Measurements from ENCODE around the gene TBP.

The TBP gene

GRCh38 chr6:170555305-170555704 lies 1.1 kb downstream of the TBP start:
- Histone ChIP-seq H3K36me3 (replicated peaks in 1 of 2; ENCODE audit: control insufficient read depth in 2 of 2, insufficient read depth in 2 of 2, low read length in 2 of 2) (peaks cover 2 to 51% of the 10 kb centered on the region in 2 donors), H3K4me3 (ENCODE audit: low read length in 2 of 2) (peak overlapping the region in 1 of 2 donors; percentile 71), H3K79me1 (ENCODE audit: low read depth, low read length) (peaks cover 5% of the 10 kb centered on the region), H2AK5ac (ENCODE audit: low read depth, low read length) (no peak overlapping the region), H3K4me1 (ENCODE audit: control insufficient read depth in 2 of 2, insufficient read depth in 1 of 2, low read depth in 1 of 2, low read length in 2 of 2) (peaks cover 3 to 15% of the 10 kb centered on the region in 2 donors), H2BK12ac (ENCODE audit: low read length) (no peak overlapping the region), H3K9me3 (replicated peaks in 1 of 2; ENCODE audit: control insufficient read depth in 2 of 2, insufficient read depth in 1 of 2, low read depth in 1 of 2, low read length in 2 of 2) (no peaks in the 10 kb centered on the region), H3K23ac (ENCODE audit: low read depth, low read length, poor library complexity) (no peak overlapping the region), H3K4ac (ENCODE audit: low read length) (no peak overlapping the region), H3K9ac (ENCODE audit: low read depth, low read length, poor library complexity) (no peak overlapping the region), H4K91ac (ENCODE audit: low read depth, low read length, poor library complexity) (no peak overlapping the region), H3K14ac (ENCODE audit: low read length) (no peak overlapping the region), H3K27me3 (ENCODE audit: control insufficient read depth in 3 of 3, insufficient read depth in 3 of 3, low read depth in 1 of 3, low read length in 3 of 3) (no peaks in the 10 kb centered on the region), H3K27ac (replicated peaks; ENCODE audit: low read length) (no peak overlapping the region), H3K18ac (ENCODE audit: low read length) (no peak overlapping the region), H3K4me2 (ENCODE audit: insufficient read depth, low read length, poor library complexity, severe bottlenecking) (peak overlapping the region; percentile 46), H2BK15ac (ENCODE audit: low read length) (no peak overlapping the region), H2AFZ (ENCODE audit: low read length) (no peak overlapping the region), H2BK120ac (ENCODE audit: low read depth, low read length) (no peak overlapping the region), H2BK5ac (ENCODE audit: low read length) (no peak overlapping the region), H4K8ac (ENCODE audit: low read depth, low read length) (no peak overlapping the region)
- no peak for DNase-seq (ENCODE audit: low spot score)
- WGBS, 2 donors (ENCODE audit: extremely low coverage in 2 of 2, insufficient read length in 2 of 2, insufficient replicate concordance in 1 of 2), result no CpG with 5 or more reads among the region's 3 CpGs

DNA sequence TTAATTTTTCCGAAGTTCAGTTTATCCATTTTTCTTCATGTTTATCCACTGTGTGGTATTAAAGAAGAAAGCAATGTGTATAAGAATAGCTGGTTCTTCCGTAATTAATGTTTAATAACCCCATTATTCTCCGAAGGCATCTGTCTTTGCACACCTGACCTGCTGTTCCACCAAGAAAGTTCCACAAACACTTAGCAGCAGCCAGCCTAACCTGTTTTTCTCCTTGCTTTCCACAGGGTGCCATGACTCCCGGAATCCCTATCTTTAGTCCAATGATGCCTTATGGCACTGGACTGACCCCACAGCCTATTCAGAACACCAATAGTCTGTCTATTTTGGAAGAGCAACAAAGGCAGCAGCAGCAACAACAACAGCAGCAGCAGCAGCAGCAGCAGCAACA lies 7.4 kb downstream of the TBP start:
- no peak overlapping the region for H3K4ac ChIP-seq (ENCODE audit: low read length)
- H3K27me3 ChIP-seq (ENCODE audit: control insufficient read depth in 3 of 3, insufficient read depth in 3 of 3, low read depth in 1 of 3, low read length in 3 of 3), result no peaks in the 10 kb centered on the region
- no peak overlapping the region for H4K8ac ChIP-seq (ENCODE audit: low read depth, low read length)
- H3K9ac ChIP-seq (ENCODE audit: low read depth, low read length, poor library complexity), result peak overlapping the region; percentile 35
- H3K36me3 ChIP-seq (replicated peaks in 1 of 2; ENCODE audit: control insufficient read depth in 2 of 2, insufficient read depth in 2 of 2, low read length in 2 of 2), result peaks cover 5 to 94% of the 10 kb centered on the region in 2 donors
- H2BK120ac ChIP-seq (ENCODE audit: low read depth, low read length), result no peak overlapping the region
- no peak overlapping the region for H2AK5ac ChIP-seq (ENCODE audit: low read depth, low read length)
- H2AFZ ChIP-seq (ENCODE audit: low read length), result no peak overlapping the region
- H2BK12ac ChIP-seq (ENCODE audit: low read length), result no peak overlapping the region
- H3K4me3 ChIP-seq (ENCODE audit: low read length in 2 of 2), result no peak overlapping the region
- H3K4me1 ChIP-seq (ENCODE audit: control insufficient read depth in 2 of 2, insufficient read depth in 1 of 2, low read depth in 1 of 2, low read length in 2 of 2), result no peaks in the 10 kb centered on the region
- H3K9me3 ChIP-seq (replicated peaks in 1 of 2; ENCODE audit: control insufficient read depth in 2 of 2, insufficient read depth in 1 of 2, low read depth in 1 of 2, low read length in 2 of 2), result no peaks in the 10 kb centered on the region
- H3K4me2 ChIP-seq (ENCODE audit: insufficient read depth, low read length, poor library complexity, severe bottlenecking), result no peak overlapping the region
- DNase-seq (ENCODE audit: low spot score), result no peak
- H3K14ac ChIP-seq (ENCODE audit: low read length), result no peak overlapping the region
- no peak overlapping the region for H4K91ac ChIP-seq (ENCODE audit: low read depth, low read length, poor library complexity)
- H2BK5ac ChIP-seq (ENCODE audit: low read length), result no peak overlapping the region
- no peak overlapping the region for H3K27ac ChIP-seq (replicated peaks; ENCODE audit: low read length)
- H3K79me1 ChIP-seq (ENCODE audit: low read depth, low read length), result no peaks in the 10 kb centered on the region
- H3K18ac ChIP-seq (ENCODE audit: low read length), result no peak overlapping the region
- no peak overlapping the region for H3K23ac ChIP-seq (ENCODE audit: low read depth, low read length, poor library complexity)
- no CpG with 5 or more reads among the region's 4 CpGs for WGBS, 2 donors (ENCODE audit: extremely low coverage in 2 of 2, insufficient read length in 2 of 2, insufficient replicate concordance in 1 of 2)
- H2BK15ac ChIP-seq (ENCODE audit: low read length), result no peak overlapping the region

GRCh38 chr6:170564936-170565530 lies 10.9 kb downstream of the TBP start:
- no peak overlapping the region for H3K9ac ChIP-seq (ENCODE audit: low read depth, low read length, poor library complexity)
- H2AK5ac ChIP-seq (ENCODE audit: low read depth, low read length), result no peak overlapping the region
- no peak overlapping the region for H3K14ac ChIP-seq (ENCODE audit: low read length)
- H3K27ac ChIP-seq (replicated peaks; ENCODE audit: low read length), result no peak overlapping the region
- H3K4me3 ChIP-seq (ENCODE audit: low read length in 2 of 2), result no peak overlapping the region
- H2BK15ac ChIP-seq (ENCODE audit: low read length), result no peak overlapping the region
- no peak overlapping the region for H3K4me2 ChIP-seq (ENCODE audit: insufficient read depth, low read length, poor library complexity, severe bottlenecking)
- no CpG with 5 or more reads among the region's 8 CpGs for WGBS, 2 donors (ENCODE audit: extremely low coverage in 2 of 2, insufficient read length in 2 of 2, insufficient replicate concordance in 1 of 2)
- no peak overlapping the region for H2AFZ ChIP-seq (ENCODE audit: low read length)
- no peak overlapping the region for H2BK12ac ChIP-seq (ENCODE audit: low read length)
- no peak overlapping the region for H4K91ac ChIP-seq (ENCODE audit: low read depth, low read length, poor library complexity)
- H3K36me3 ChIP-seq (replicated peaks in 1 of 2; ENCODE audit: control insufficient read depth in 2 of 2, insufficient read depth in 2 of 2, low read length in 2 of 2), result peaks cover 11 to 93% of the 10 kb centered on the region in 2 donors
- H3K23ac ChIP-seq (ENCODE audit: low read depth, low read length, poor library complexity), result no peak overlapping the region
- no peaks in the 10 kb centered on the region for H3K27me3 ChIP-seq (ENCODE audit: control insufficient read depth in 3 of 3, insufficient read depth in 3 of 3, low read depth in 1 of 3, low read length in 3 of 3)
- no peak overlapping the region for H2BK5ac ChIP-seq (ENCODE audit: low read length)
- H3K4ac ChIP-seq (ENCODE audit: low read length), result no peak overlapping the region
- no peaks in the 10 kb centered on the region for H3K79me1 ChIP-seq (ENCODE audit: low read depth, low read length)
- H3K9me3 ChIP-seq (replicated peaks in 1 of 2; ENCODE audit: control insufficient read depth in 2 of 2, insufficient read depth in 1 of 2, low read depth in 1 of 2, low read length in 2 of 2), result no peaks in the 10 kb centered on the region
- DNase-seq (ENCODE audit: low spot score), result no peak
- no peak overlapping the region for H3K18ac ChIP-seq (ENCODE audit: low read length)
- no peak overlapping the region for H2BK120ac ChIP-seq (ENCODE audit: low read depth, low read length)
- no peak overlapping the region for H4K8ac ChIP-seq (ENCODE audit: low read depth, low read length)
- H3K4me1 ChIP-seq (ENCODE audit: control insufficient read depth in 2 of 2, insufficient read depth in 1 of 2, low read depth in 1 of 2, low read length in 2 of 2), result no peaks in the 10 kb centered on the region

GRCh38 chr6:170572704-170573466 lies 18.7 kb downstream of the TBP start:
- Histone ChIP-seq H3K4me2 (ENCODE audit: insufficient read depth, low read length, poor library complexity, severe bottlenecking) (no peak overlapping the region), H3K14ac (ENCODE audit: low read length) (no peak overlapping the region), H3K27me3 (ENCODE audit: control insufficient read depth in 3 of 3, insufficient read depth in 3 of 3, low read depth in 1 of 3, low read length in 3 of 3) (no peaks in the 10 kb centered on the region), H2AFZ (ENCODE audit: low read length) (no peak overlapping the region), H3K4me3 (ENCODE audit: low read length in 2 of 2) (no peak overlapping the region), H3K9ac (ENCODE audit: low read depth, low read length, poor library complexity) (no peak overlapping the region), H3K4me1 (ENCODE audit: control insufficient read depth in 2 of 2, insufficient read depth in 1 of 2, low read depth in 1 of 2, low read length in 2 of 2) (no peaks in the 10 kb centered on the region), H2BK12ac (ENCODE audit: low read length) (no peak overlapping the region), H3K79me1 (ENCODE audit: low read depth, low read length) (peaks cover 1% of the 10 kb centered on the region), H3K23ac (ENCODE audit: low read depth, low read length, poor library complexity) (no peak overlapping the region), H2AK5ac (ENCODE audit: low read depth, low read length) (no peak overlapping the region), H2BK5ac (ENCODE audit: low read length) (no peak overlapping the region), H3K18ac (ENCODE audit: low read length) (no peak overlapping the region), H4K8ac (ENCODE audit: low read depth, low read length) (no peak overlapping the region), H2BK15ac (ENCODE audit: low read length) (no peak overlapping the region), H2BK120ac (ENCODE audit: low read depth, low read length) (no peak overlapping the region), H3K36me3 (replicated peaks in 1 of 2; ENCODE audit: control insufficient read depth in 2 of 2, insufficient read depth in 2 of 2, low read length in 2 of 2) (peaks cover 21 to 97% of the 10 kb centered on the region in 2 donors), H3K4ac (ENCODE audit: low read length) (no peak overlapping the region), H3K9me3 (replicated peaks in 1 of 2; ENCODE audit: control insufficient read depth in 2 of 2, insufficient read depth in 1 of 2, low read depth in 1 of 2, low read length in 2 of 2) (no peaks in the 10 kb centered on the region), H3K27ac (replicated peaks; ENCODE audit: low read length) (no peak overlapping the region), H4K91ac (ENCODE audit: low read depth, low read length, poor library complexity) (no peak overlapping the region)
- no CpG with 5 or more reads among the region's 2 CpGs for WGBS, 2 donors (ENCODE audit: extremely low coverage in 2 of 2, insufficient read length in 2 of 2, insufficient replicate concordance in 1 of 2)
- no peak for DNase-seq (ENCODE audit: low spot score)
